HFFc6 (cell line): Measurements from ENCODE around the gene GRAP2. TPM values are rescaled to one million over a fixed set of nuclear protein-coding genes. Genes with fewer than 3 reads are reported as not detected.

Experiments used
- DNase-seq: peaks from one replicate; pipeline ENCODE4 v3.0.0-alpha.2; 2018
- H3K27ac Mint-ChIP-seq: 2 replicates; pipeline ENCODE4 v1.8.0; 2020; ENCODE audit warnings: mild to moderate bottlenecking, mixed read lengths
- H3K27me3 Mint-ChIP-seq: 2 replicates; pipeline ENCODE4 v1.8.0; 2021; ENCODE audit warnings: mild to moderate bottlenecking, moderate library complexity, mixed read lengths; ENCODE audit not compliant: insufficient read depth
- H3K36me3 Mint-ChIP-seq: 2 replicates; pipeline ENCODE4 v1.8.0; 2021; ENCODE audit warnings: low read depth, mixed read lengths
- H3K4me1 Mint-ChIP-seq: 2 replicates; pipeline ENCODE4 v1.8.0; 2020; ENCODE audit warnings: low read depth, mixed read lengths
- H3K4me3 Mint-ChIP-seq: 2 replicates; pipeline ENCODE4 v1.8.0; 2020; ENCODE audit warnings: mild to moderate bottlenecking, moderate library complexity, mixed read lengths
- H3K9me3 Mint-ChIP-seq: 2 replicates; pipeline ENCODE4 v1.8.0; 2020; ENCODE audit warnings: mild to moderate bottlenecking, mixed read lengths
- CTCF ChIP-seq: fragments of 200-600 bp; sonication (generic); IDR thresholded peaks from 2 replicates; pipeline ENCODE4 v1.5.0; 2021; ENCODE audit warnings: antibody characterized with exemption, mild to moderate bottlenecking
- total RNA-seq, 6 experiments: library from RNA; stranded (reverse); fragmentation: NEBNext Ultra II Directional; extraction: Animal tissue kit (Norgen Biotek cat#: 25700); gene quantifications; 2 replicates in 1 of 6; 3 replicates in 5 of 6; pipeline ENCODE4 v1.2.3, GENCODE V29; 2021

Gene GRAP2
- total RNA-seq, 6 experiments from 2014 or later = not detected

- no peaks in the 10 kb centered on the region for H3K9me3 Mint-ChIP-seq
- no peaks in the 10 kb centered on the region for H3K36me3 Mint-ChIP-seq
- H3K27ac Mint-ChIP-seq = no peak overlapping the region
- no peak for DNase-seq
- TF ChIP-seq CTCF = no peak
- H3K27me3 Mint-ChIP-seq = peaks cover 20% of the 10 kb centered on the region
- H3K4me3 Mint-ChIP-seq = no peak overlapping the region
- H3K4me1 Mint-ChIP-seq = peaks cover 7% of the 10 kb centered on the region
Observed at GRCh38 chr22:39904862-39905261, 4.0 kb downstream of the GRAP2 start.

- no peaks in the 10 kb centered on the region for H3K9me3 Mint-ChIP-seq
- no peak for DNase-seq
- no peaks in the 10 kb centered on the region for H3K36me3 Mint-ChIP-seq
- no peak overlapping the region for H3K27ac Mint-ChIP-seq
- H3K4me3 Mint-ChIP-seq = no peak overlapping the region
- no peak for TF ChIP-seq CTCF
- peaks cover 20% of the 10 kb centered on the region for H3K27me3 Mint-ChIP-seq
- H3K4me1 Mint-ChIP-seq = peaks cover 7% of the 10 kb centered on the region
Observed at GRCh38 chr22:39905687-39906086, 4.8 kb downstream of the GRAP2 start.

DNA sequence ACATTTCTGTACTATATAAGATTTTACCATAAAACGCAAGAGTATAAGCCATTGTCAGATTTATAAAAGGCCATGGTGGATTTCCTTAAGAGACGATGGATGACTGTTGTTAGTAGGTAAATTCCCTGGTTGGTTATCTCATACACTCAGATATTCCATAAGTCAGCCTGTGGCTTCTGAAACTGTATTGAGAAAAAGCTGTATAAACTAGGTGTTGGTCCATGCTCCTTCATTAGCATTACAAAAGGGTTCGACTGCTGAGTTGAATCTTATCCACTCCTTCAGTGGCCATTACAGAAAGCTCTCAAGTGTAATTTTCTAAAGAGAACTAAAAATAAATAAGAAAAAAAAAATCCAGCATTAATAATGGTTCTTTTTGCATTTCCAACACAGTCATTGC lies 5.3 kb downstream of the GRAP2 start:
- DNase-seq = no peak
- Mint-ChIP-seq H3K9me3 (no peaks in the 10 kb centered on the region), H3K27ac (no peak overlapping the region), H3K27me3 (peaks cover 16% of the 10 kb centered on the region), H3K4me3 (no peak overlapping the region), H3K4me1 (peaks cover 7% of the 10 kb centered on the region), H3K36me3 (no peaks in the 10 kb centered on the region)
- TF ChIP-seq CTCF = no peak

GRCh38 chr22:39907047-39907446 lies 6.2 kb downstream of the GRAP2 start:
- Mint-ChIP-seq H3K36me3 (no peaks in the 10 kb centered on the region), H3K27me3 (peaks cover 18% of the 10 kb centered on the region), H3K9me3 (no peaks in the 10 kb centered on the region), H3K4me1 (peaks cover 7% of the 10 kb centered on the region), H3K4me3 (no peak overlapping the region), H3K27ac (no peak overlapping the region)
- DNase-seq = no peak
- TF ChIP-seq CTCF = no peak

GRCh38 chr22:39907605-39908097 lies 6.8 kb downstream of the GRAP2 start:
- H3K9me3 Mint-ChIP-seq = no peaks in the 10 kb centered on the region
- H3K27me3 Mint-ChIP-seq = peaks cover 24% of the 10 kb centered on the region
- H3K4me1 Mint-ChIP-seq = peaks cover 7% of the 10 kb centered on the region

More at GRCh38 chr22:39907605-39908097, 6.8 kb downstream of the GRAP2 start:
- DNase-seq = no peak
- H3K36me3 Mint-ChIP-seq = no peaks in the 10 kb centered on the region
- no peak overlapping the region for H3K4me3 Mint-ChIP-seq
- TF ChIP-seq CTCF = no peak
- H3K27ac Mint-ChIP-seq = no peak overlapping the region
